HL-60/S4 treated with phorbol 12-myristate 13-acetate at 8.2 ng/mL for 4 days and 3 days (cell line): ENCODE data around the gene CNRIP1.

Experiments used
- in situ Hi-C: fragments of 300-500 bp; cut with MboI; formaldehyde crosslinking; loops from 2 replicates; pipeline ENCODE4 v1.15.0; 2022; ENCODE audit warnings: low sequenced_read_pairs

Gene CNRIP1

GRCh38 chr2:68252400-68253218, 67.1 kb downstream of the CNRIP1 start, which contains the start of gene PPP3R1:
Gene PPP3R1 (minus strand): TSS chr2:68252532. CDS start chr2:68252127, 405 bp downstream.
- in situ Hi-C loops: no loop called here

- in situ Hi-C loops: no loop called here
Observed at GRCh38 chr2:68251855-68252399, 67.8 kb downstream of the CNRIP1 start.

GRCh38 chr2:68251187-68251854, 68.4 kb downstream of the CNRIP1 start:
- in situ Hi-C loops: no loop called here

GRCh38 chr2:68250652-68251186, 69.0 kb downstream of the CNRIP1 start:
- in situ Hi-C loops: no loop called here

DNA sequence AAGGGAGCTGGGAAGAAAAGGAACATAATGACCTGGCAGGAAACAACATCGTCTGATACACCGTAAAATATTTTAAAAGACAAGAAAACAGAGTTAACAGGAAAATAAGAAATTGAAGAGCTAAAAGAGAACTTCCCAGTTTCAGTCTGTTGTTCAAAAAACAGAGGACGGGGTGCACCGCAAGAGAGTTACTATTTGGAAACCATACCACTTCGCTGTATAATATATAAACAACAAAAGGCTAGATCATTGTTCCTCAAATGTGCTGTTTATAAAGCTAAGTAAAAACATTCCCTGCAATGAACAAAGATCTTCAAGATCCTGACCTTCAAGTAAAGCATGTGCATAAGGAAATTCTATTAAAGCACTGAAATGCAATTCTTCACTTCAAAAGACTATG, 69.6 kb downstream of the CNRIP1 start:
- in situ Hi-C loops: no loop called here

GRCh38 chr2:68248806-68249205, 70.9 kb downstream of the CNRIP1 start:
- in situ Hi-C loops: no loop called here

GRCh38 chr2:68248361-68248760, 71.4 kb downstream of the CNRIP1 start:
- in situ Hi-C loops: no loop called here

DNA sequence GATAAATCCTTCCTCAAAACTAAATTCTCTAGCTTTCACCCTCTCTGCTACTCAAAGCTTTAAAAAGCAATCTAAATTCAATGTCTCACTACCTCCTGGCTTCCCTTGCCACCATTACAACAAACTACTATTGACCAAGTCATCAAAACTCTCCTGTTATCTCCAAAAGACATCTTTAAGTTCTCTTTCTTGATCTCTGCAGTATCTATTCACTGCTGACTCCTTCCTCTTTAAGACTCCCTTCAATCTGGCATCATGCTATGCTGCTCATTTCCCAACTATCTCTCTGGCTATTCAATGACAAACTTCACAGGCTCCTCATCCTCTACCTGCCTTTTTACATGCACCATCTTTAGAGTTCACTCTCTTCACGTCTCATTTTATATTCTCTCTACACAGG, 73.4 kb downstream of the CNRIP1 start:
- in situ Hi-C loops: no loop called here

DNA sequence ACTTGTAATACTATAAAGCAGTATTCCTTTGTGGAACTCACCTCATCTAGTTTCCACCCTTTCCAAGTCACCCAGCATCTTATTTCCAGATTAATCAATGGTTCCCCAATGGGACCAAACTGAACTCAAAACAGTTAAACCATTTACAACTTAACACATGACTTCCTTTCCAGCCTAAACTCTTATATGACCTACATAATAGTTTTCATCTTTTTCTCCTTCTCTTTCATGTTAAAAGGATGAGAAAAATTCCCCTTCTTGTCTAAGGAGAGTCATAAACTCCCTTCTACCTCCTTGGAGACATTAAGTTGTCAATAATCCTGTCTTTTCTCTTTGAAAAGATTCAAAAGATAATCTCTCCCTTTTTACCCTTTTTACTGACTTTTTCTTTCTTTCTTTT, 74.1 kb downstream of the CNRIP1 start:
- in situ Hi-C loops: no loop called here

GRCh38 chr2:68245066-68245465, 74.7 kb downstream of the CNRIP1 start:
- in situ Hi-C loops: no loop called here

DNA sequence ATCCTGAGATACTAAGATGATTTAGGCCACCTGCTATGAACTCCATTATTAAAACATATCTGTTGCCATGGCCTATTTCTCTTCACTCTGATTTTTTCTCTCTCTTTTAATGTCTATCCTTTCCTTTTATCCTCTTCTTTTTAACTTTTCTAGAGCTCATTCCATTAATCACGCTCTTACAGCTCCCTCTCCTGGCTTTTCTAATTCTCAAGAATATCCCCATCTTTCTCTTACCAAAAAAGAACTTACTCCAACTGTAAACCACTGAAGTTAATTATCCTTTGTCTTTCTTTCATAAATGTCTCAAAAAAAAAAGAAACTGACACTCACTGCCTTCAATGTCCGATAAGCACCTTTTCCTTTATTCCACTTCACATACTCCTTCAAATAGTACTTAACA, 75.3 kb downstream of the CNRIP1 start:
- in situ Hi-C loops: no loop called here
